IMR-90 (cell line): ENCODE measurements around the gene MAML2. TPM values are rescaled to one million over a fixed set of nuclear protein-coding genes. Genes with fewer than 3 reads are reported as not detected.

Experiments used
- ATAC-seq: fragments of 200-7000 bp; cut with Tn5 transposase; 2 replicates; pipeline ENCODE4 v1.9.1; 2020; ENCODE audit warnings: low read depth, mild to moderate bottlenecking, moderate library complexity
- BruUV-seq: library from RNA; stranded (reverse); fragments of 400-500 nt; replicated peaks from 2 replicates; lab custom pipeline; 2021; lab: Mats Ljungman, UMichigan
- CTCF ChIA-PET: fragments of 300-600 bp; formaldehyde crosslinking; extraction: SDS; loops from one replicate; lab custom pipeline; 2021; ENCODE audit warnings: antibody characterized with exemption; lab: Yijun Ruan, JAX
- POLR2A ChIA-PET: fragments of 300-600 bp; sonication (Branson Sonifier 250); formaldehyde crosslinking; loops from one replicate; lab custom pipeline; 2022; ENCODE audit warnings: antibody characterized with exemption; ENCODE audit not compliant: unreplicated experiment; lab: Charles Lee
- DNase-seq: peaks from one replicate; pipeline ENCODE4 v3.0.0; 2013
- H2AFZ ChIP-seq: replicated peaks from 2 replicates; pipeline ENCODE3; 2013; ENCODE audit warnings: low read length, mild to moderate bottlenecking; ENCODE audit not compliant: poor library complexity
- H2AK5ac ChIP-seq: 2 replicates; pipeline ENCODE4 v1.6.1; 2013; ENCODE audit warnings: low read depth, low read length, inconsistent platforms
- H2AK9ac ChIP-seq: replicated peaks from 2 replicates; pipeline ENCODE3; 2013; ENCODE audit warnings: mild to moderate bottlenecking, low read depth, low read length, moderate library complexity; ENCODE audit not compliant: poor library complexity
- H2BK120ac ChIP-seq: 2 replicates; pipeline ENCODE4 v1.6.1; 2013; ENCODE audit warnings: low read depth, low read length, inconsistent platforms
- H2BK15ac ChIP-seq: 3 replicates; pipeline ENCODE4 v1.6.1; 2013; ENCODE audit warnings: low read depth, low read length, inconsistent platforms
- H2BK20ac ChIP-seq: 2 replicates; pipeline ENCODE4 v1.6.1; 2013; ENCODE audit warnings: low read depth, mild to moderate bottlenecking, inconsistent platforms, low read length, moderate library complexity
- H2BK5ac ChIP-seq: 2 replicates; pipeline ENCODE4 v1.6.1; 2013; ENCODE audit warnings: mild to moderate bottlenecking, low read depth, low read length, inconsistent platforms; ENCODE audit not compliant: poor library complexity, severe bottlenecking
- H3K14ac ChIP-seq: replicated peaks from 2 replicates; pipeline ENCODE4 v1.6.1; 2013; ENCODE audit warnings: low read depth, low read length, inconsistent platforms
- H3K18ac ChIP-seq: 2 replicates; pipeline ENCODE4 v1.6.1; 2013; ENCODE audit warnings: low read depth, low read length, control low read depth
- H3K23ac ChIP-seq: 2 replicates; pipeline ENCODE4 v1.6.1; 2013; ENCODE audit warnings: low read depth, low read length, inconsistent platforms
- H3K27ac ChIP-seq: 2 replicates; pipeline ENCODE4 v1.5.1; 2013; ENCODE audit warnings: mild to moderate bottlenecking, control low read depth, low read length; ENCODE audit not compliant: insufficient read depth
- H3K27me3 ChIP-seq: 2 replicates; pipeline ENCODE4 v1.6.1; 2013; ENCODE audit warnings: low read length; ENCODE audit not compliant: control insufficient read depth, insufficient read depth
- H3K36me3 ChIP-seq: 2 replicates; pipeline ENCODE4 v1.6.1; 2013; ENCODE audit warnings: low read length, mixed read lengths; ENCODE audit not compliant: control insufficient read depth, insufficient read depth
- H3K4ac ChIP-seq: 2 replicates; pipeline ENCODE4 v1.6.1; 2013; ENCODE audit warnings: low read depth, low read length, inconsistent platforms
- H3K4me1 ChIP-seq: 2 replicates; pipeline ENCODE4 v1.6.1; 2013; ENCODE audit warnings: low read length, mixed read lengths; ENCODE audit not compliant: control insufficient read depth, insufficient read depth
- H3K4me2 ChIP-seq: 2 replicates; pipeline ENCODE4 v1.6.1; 2013; ENCODE audit warnings: low read depth, mild to moderate bottlenecking, control low read depth, low read length, moderate library complexity
- H3K4me3 ChIP-seq: 2 replicates; pipeline ENCODE4 v1.5.1; 2013; ENCODE audit warnings: low read depth, mild to moderate bottlenecking, control low read depth, low read length, moderate library complexity; ENCODE audit not compliant: insufficient read depth
- H3K56ac ChIP-seq: 2 replicates; pipeline ENCODE4 v1.6.1; 2013; ENCODE audit warnings: low read length, inconsistent platforms; ENCODE audit not compliant: insufficient read depth; ENCODE audit errors: extremely low read depth
- H3K79me1 ChIP-seq, 2 experiments: 2 replicates each; pipeline ENCODE4 v1.6.1; 2013; ENCODE audit warnings: low read length in 2 of 2, inconsistent platforms in 1 of 2, low read depth in 1 of 2
- H3K9ac ChIP-seq: 2 replicates; pipeline ENCODE4 v1.6.1; 2013; ENCODE audit warnings: low read depth, low read length, control low read depth
- H3K9me1 ChIP-seq: 2 replicates; pipeline ENCODE4 v1.6.1; 2013; ENCODE audit warnings: low read length, inconsistent platforms; ENCODE audit not compliant: insufficient read depth
- H3K9me3 ChIP-seq: 2 replicates; pipeline ENCODE4 v1.6.1; 2013; ENCODE audit warnings: low read length; ENCODE audit not compliant: control insufficient read depth, insufficient read depth
- H4K20me1 ChIP-seq: 2 replicates; pipeline ENCODE4 v1.6.1; 2013; ENCODE audit warnings: low read length, inconsistent platforms; ENCODE audit not compliant: insufficient read depth
- H4K5ac ChIP-seq: 2 replicates; pipeline ENCODE4 v1.6.1; 2013; ENCODE audit warnings: mild to moderate bottlenecking, low read depth, low read length, control low read depth
- H4K8ac ChIP-seq, 2 experiments: 2 replicates each; pipeline ENCODE4 v1.6.1; 2013; ENCODE audit warnings: low read depth in 2 of 2, low read length in 2 of 2, control low read depth in 1 of 2, inconsistent platforms in 1 of 2
- H4K91ac ChIP-seq: 2 replicates; pipeline ENCODE4 v1.6.1; 2013; ENCODE audit warnings: low read depth, low read length, inconsistent platforms; ENCODE audit not compliant: insufficient read depth
- BHLHE40 ChIP-seq: fragments of 150-350 bp; IDR thresholded peaks from 2 replicates; pipeline ENCODE4 v1.6.1; 2016; ENCODE audit warnings: mild to moderate bottlenecking, low read depth, low read length
- CEBPB ChIP-seq: IDR thresholded peaks from 2 replicates; pipeline ENCODE4 v1.6.1; 2012; ENCODE audit warnings: low read depth, low read length, improper control_type of control experiment
- ELK1 ChIP-seq: fragments of 150-350 bp; IDR thresholded peaks from 2 replicates; pipeline ENCODE4 v1.6.1; 2016; ENCODE audit warnings: low read depth, mild to moderate bottlenecking, low read length, moderate library complexity, borderline replicate concordance
- FOS ChIP-seq: fragments of 150-350 bp; IDR thresholded peaks from 2 replicates; pipeline ENCODE4 v1.6.1; 2016; ENCODE audit warnings: low read depth, low read length
- MAFK ChIP-seq: IDR thresholded peaks from 2 replicates; pipeline ENCODE4 v1.6.1; 2012; ENCODE audit warnings: low read depth, low read length, improper control_type of control experiment
- MAZ ChIP-seq: IDR thresholded peaks from 2 replicates; pipeline ENCODE4 v1.6.1; 2012; ENCODE audit warnings: low read depth, mild to moderate bottlenecking, low read length, improper control_type of control experiment, moderate library complexity, borderline replicate concordance
- POLR2A ChIP-seq: IDR thresholded peaks from 2 replicates; pipeline ENCODE4 v1.6.1; 2012; ENCODE audit warnings: mild to moderate bottlenecking, low read depth, low read length
- RFX5 ChIP-seq: IDR thresholded peaks from 2 replicates; pipeline ENCODE4 v1.8.0; 2012; ENCODE audit warnings: low read depth, mild to moderate bottlenecking, low read length, moderate library complexity
- SMC3 ChIP-seq: fragments of 150-350 bp; IDR thresholded peaks from 2 replicates; pipeline ENCODE4 v1.6.1; 2016; ENCODE audit warnings: low read depth, mild to moderate bottlenecking, antibody characterized with exemption, low read length, moderate library complexity
- WGBS, 2 experiments: methylation state at CpG; one replicate each; pipeline versions ENCODE4 v1.1.5 to v1.1.7; 2013; ENCODE audit warnings: missing lambda C conversion rate in 2 of 2; ENCODE audit not compliant: insufficient read length in 1 of 2; ENCODE audit errors: extremely low coverage in 2 of 2; 5-methylcytosine and 5-hydroxymethylcytosine counted together
- dilution Hi-C: fragments of 300-500 bp; cut with HindIII; formaldehyde crosslinking; loops from one replicate; pipeline ENCODE4 v1.14.3; 2018; ENCODE audit warnings: low sequenced_read_pairs; ENCODE audit not compliant: unreplicated experiment
- in situ Hi-C: fragments of 300-500 bp; cut with MboI; formaldehyde crosslinking; loops from 3 replicates; pipeline ENCODE4 v1.14.3; 2019; ENCODE audit warnings: low sequenced_read_pairs, inconsistent platforms, mixed read lengths
- intact Hi-C: fragments of 100-400 bp; cut with micrococcal nuclease; formaldehyde crosslinking; loops from 2 replicates; pipeline ENCODE4 v1.10.0; 2022
- polyA plus RNA-seq, 3 experiments: library from polyadenylated mRNA; depleted of rRNA; stranded (reverse); fragments of >200 nt; gene quantifications; 2 replicates each; pipeline ENCODE4 v1.2.3, GENCODE V29; 2012; ENCODE audit warnings: low replicate concordance in 1 of 3
- total RNA-seq: library from RNA; depleted of rRNA; stranded (reverse); fragments of >200 nt; gene quantifications from 2 replicates; pipeline ENCODE4 v1.2.3, GENCODE V29; 2012
- TF ChIP-seq, protein P1 (sequence below): fragments of 150-350 bp; IDR thresholded peaks from 2 replicates; pipeline ENCODE4 v1.6.1; 2017; ENCODE audit warnings: mild to moderate bottlenecking, antibody characterized with exemption, low read length, low read depth

MAML2 gene
- total and polyA plus RNA-seq, 2 of the 4 experiments (the other 2 are of a cell fraction): 15.0 to 19.5 TPM

GRCh38 chr11:96309016-96309642 lies 33.9 kb downstream of the MAML2 start:
- H3K9ac ChIP-seq: no peak overlapping the region
- in situ Hi-C loops: no loop called here
- H3K4me1 ChIP-seq: peaks cover 16% of the 10 kb centered on the region

More at GRCh38 chr11:96309016-96309642, 33.9 kb downstream of the MAML2 start:
- H3K27me3 ChIP-seq: no peaks in the 10 kb centered on the region
- H4K20me1 ChIP-seq: no peaks in the 10 kb centered on the region
- ChIA-PET CTCF (interaction anchor here (0.7 to 4.8 kb wide), 2 partner anchors 10 to 33 kb away, joined by 7 to 27 read pairs; partner anchors contain the start of gene MAML2), POLR2A (no interaction called here)
- H2BK120ac ChIP-seq: peak overlapping the region; percentile 60; the same call in 1 of the 2 replicates
- H3K18ac ChIP-seq: peak overlapping the region; percentile 47; the same call in 1 of the 2 replicates
- H3K4me3 ChIP-seq: no peak overlapping the region
- DNase-seq (no peak), ATAC-seq (no peak)
- H2AFZ ChIP-seq: no peak overlapping the region
- intact Hi-C loops (no loop called here), dilution Hi-C loops (no loop called here)
- H4K8ac ChIP-seq: peak overlapping the region in 1 of 2 experiments; percentile 56; a peak in 2 of 4 replicates
- H3K9me3 ChIP-seq: no peaks in the 10 kb centered on the region
- H3K4me2 ChIP-seq: no peak overlapping the region
- 0 out of 2 replicates have a peak overlapping the region, but pooled peaks have one; percentile 71 for H3K14ac ChIP-seq
- H2BK20ac ChIP-seq: peak overlapping the region; percentile 55; the same call in 1 of the 2 replicates
- BruUV-seq: no TSS peak
- no peak overlapping the region; the same call in 1 of the 2 replicates for H3K27ac ChIP-seq
- peaks cover 23 to 71% of the 10 kb centered on the region in 2 experiments for H3K79me1 ChIP-seq
- TF ChIP-seq MAFK (no peak), MAZ (no peak), POLR2A (no peak), CEBPB (no peak), FOS (no peak), SMC3 (no peak), BHLHE40 (no peak), RFX5 (no peak), ELK1 (no peak)
- TF ChIP-seq, protein P1, sequence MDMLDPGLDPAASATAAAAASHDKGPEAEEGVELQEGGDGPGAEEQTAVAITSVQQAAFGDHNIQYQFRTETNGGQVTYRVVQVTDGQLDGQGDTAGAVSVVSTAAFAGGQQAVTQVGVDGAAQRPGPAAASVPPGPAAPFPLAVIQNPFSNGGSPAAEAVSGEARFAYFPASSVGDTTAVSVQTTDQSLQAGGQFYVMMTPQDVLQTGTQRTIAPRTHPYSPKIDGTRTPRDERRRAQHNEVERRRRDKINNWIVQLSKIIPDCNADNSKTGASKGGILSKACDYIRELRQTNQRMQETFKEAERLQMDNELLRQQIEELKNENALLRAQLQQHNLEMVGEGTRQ: no peak
- H3K4ac ChIP-seq: peak overlapping the region; percentile 73; the same call in 1 of the 2 replicates
- H2BK15ac ChIP-seq: peak overlapping the region; percentile 78
- peak overlapping the region; percentile 39; the same call in 1 of the 2 replicates for H4K91ac ChIP-seq
- H3K36me3 ChIP-seq: peaks cover 2% of the 10 kb centered on the region; the same call in 1 of the 2 replicates
- no CpG with 5 or more reads among the region's 2 CpGs for WGBS, 2 experiments
- H3K56ac ChIP-seq: no peak overlapping the region
- H4K5ac ChIP-seq: no peak overlapping the region; the same call in 1 of the 2 replicates
- peak overlapping the region; percentile 77; the same call in 1 of the 2 replicates for H2AK5ac ChIP-seq
- no peak overlapping the region for H2AK9ac ChIP-seq
- H3K23ac ChIP-seq: no peak overlapping the region
- peaks cover 15% of the 10 kb centered on the region for H3K9me1 ChIP-seq
- peak overlapping the region; percentile 89 for H2BK5ac ChIP-seq
